ENCODE results near the gene PMF1.

DNA sequence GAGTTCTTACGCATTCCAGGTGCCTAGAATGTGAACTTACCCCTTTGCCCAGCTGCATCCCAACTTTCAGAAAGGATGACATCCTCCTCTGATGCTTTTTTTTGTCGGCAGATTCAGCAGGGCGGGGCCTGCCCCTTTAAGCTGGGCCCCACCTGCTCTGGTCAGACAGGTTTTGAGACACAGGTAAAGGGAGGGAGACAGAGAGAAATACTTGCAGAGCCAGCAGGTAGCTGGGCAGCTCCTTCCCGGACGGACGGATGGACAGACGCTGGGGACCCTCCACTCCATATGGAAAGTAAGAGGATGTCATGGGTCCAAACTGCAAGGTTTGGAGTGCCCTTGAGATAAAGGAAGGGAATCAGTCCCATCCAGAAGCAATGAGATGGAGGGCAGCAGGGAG lies 71.3 kb downstream of the PMF1 start, which contains the start of gene TMEM79:
- TF ChIP-seq EP300 (IDR thresholded peaks at IDR 0.05; ENCODE audit: borderline replicate concordance) (no peak), NFIC (IDR thresholded peaks at IDR 0.05) (no peak), RAD21 (IDR thresholded peaks at IDR 0.05; ENCODE audit: low read depth) (no peak), YY1 (IDR thresholded peaks at IDR 0.05; ENCODE audit: low read depth) (no peak), TAF1 (IDR thresholded peaks at IDR 0.05; ENCODE audit: low read depth) (no peak), EGR1 (IDR thresholded peaks at IDR 0.05) (no peak)
- TF ChIP-seq, protein P1, sequence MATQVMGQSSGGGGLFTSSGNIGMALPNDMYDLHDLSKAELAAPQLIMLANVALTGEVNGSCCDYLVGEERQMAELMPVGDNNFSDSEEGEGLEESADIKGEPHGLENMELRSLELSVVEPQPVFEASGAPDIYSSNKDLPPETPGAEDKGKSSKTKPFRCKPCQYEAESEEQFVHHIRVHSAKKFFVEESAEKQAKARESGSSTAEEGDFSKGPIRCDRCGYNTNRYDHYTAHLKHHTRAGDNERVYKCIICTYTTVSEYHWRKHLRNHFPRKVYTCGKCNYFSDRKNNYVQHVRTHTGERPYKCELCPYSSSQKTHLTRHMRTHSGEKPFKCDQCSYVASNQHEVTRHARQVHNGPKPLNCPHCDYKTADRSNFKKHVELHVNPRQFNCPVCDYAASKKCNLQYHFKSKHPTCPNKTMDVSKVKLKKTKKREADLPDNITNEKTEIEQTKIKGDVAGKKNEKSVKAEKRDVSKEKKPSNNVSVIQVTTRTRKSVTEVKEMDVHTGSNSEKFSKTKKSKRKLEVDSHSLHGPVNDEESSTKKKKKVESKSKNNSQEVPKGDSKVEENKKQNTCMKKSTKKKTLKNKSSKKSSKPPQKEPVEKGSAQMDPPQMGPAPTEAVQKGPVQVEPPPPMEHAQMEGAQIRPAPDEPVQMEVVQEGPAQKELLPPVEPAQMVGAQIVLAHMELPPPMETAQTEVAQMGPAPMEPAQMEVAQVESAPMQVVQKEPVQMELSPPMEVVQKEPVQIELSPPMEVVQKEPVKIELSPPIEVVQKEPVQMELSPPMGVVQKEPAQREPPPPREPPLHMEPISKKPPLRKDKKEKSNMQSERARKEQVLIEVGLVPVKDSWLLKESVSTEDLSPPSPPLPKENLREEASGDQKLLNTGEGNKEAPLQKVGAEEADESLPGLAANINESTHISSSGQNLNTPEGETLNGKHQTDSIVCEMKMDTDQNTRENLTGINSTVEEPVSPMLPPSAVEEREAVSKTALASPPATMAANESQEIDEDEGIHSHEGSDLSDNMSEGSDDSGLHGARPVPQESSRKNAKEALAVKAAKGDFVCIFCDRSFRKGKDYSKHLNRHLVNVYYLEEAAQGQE (IDR thresholded peaks at IDR 0.05; ENCODE audit: low read depth): no peak
